SU-DHL-6 (cell line): ENCODE results near the gene COL21A1.

Source experiments
- H2AFZ ChIP-seq: fragments of 200-600 bp; sonication (generic); 2 replicates; pipeline ENCODE4 v1.6.1; 2014; ENCODE audit warnings: low read depth, mild to moderate bottlenecking, moderate library complexity, mixed read lengths, antibody characterized with exemption, low read length; ENCODE audit not compliant: severe bottlenecking
- H3F3A ChIP-seq: fragments of 200-600 bp; shearing (Covaris generic); 2 replicates; pipeline ENCODE4 v1.6.0; 2016; ENCODE audit warnings: antibody characterized with exemption, mild to moderate bottlenecking; ENCODE audit not compliant: insufficient read depth
- H3K27ac ChIP-seq: fragments of 200-600 bp; sonication (generic); 2 replicates; pipeline ENCODE4 v1.5.1; 2016; ENCODE audit warnings: low read depth, mild to moderate bottlenecking, low read length, moderate library complexity, mixed read lengths
- H3K27me3 ChIP-seq: fragments of 200-600 bp; sonication (generic), shearing (Covaris generic); 2 replicates; pipeline ENCODE4 v1.6.0; 2014; ENCODE audit warnings: mild to moderate bottlenecking, low read length
- H3K36me3 ChIP-seq: fragments of 200-600 bp; sonication (generic); 2 replicates; pipeline ENCODE4 v1.6.1; 2014; ENCODE audit warnings: mild to moderate bottlenecking, low read length, mixed read lengths
- H3K4me2 ChIP-seq: fragments of 300-600, 200-600 bp; shearing (Covaris generic), sonication (generic); 2 replicates; pipeline ENCODE4 v1.6.0; 2014; ENCODE audit warnings: low read length, low read depth, mild to moderate bottlenecking; ENCODE audit not compliant: poor library complexity, severe bottlenecking
- H3K4me3 ChIP-seq: fragments of 200-600 bp; sonication (generic); 2 replicates; pipeline ENCODE4 v1.5.1; 2014; ENCODE audit warnings: antibody characterized with exemption, low read length, mild to moderate bottlenecking, mixed read lengths; ENCODE audit not compliant: insufficient read depth, poor library complexity, severe bottlenecking
- H3K79me2 ChIP-seq: fragments of 200-600 bp; sonication (generic); 2 replicates; pipeline ENCODE4 v1.6.1; 2014; ENCODE audit warnings: mild to moderate bottlenecking, low read length, moderate library complexity; ENCODE audit not compliant: insufficient read depth
- H3K9ac ChIP-seq: fragments of 200-600 bp; sonication (generic); 2 replicates; pipeline ENCODE4 v1.7.0; 2014; ENCODE audit warnings: mild to moderate bottlenecking, low read length
- H3K9me2 ChIP-seq: fragments of 200-600 bp; sonication (generic); replicated peaks from 2 replicates; pipeline ENCODE4 v1.6.1; 2014; ENCODE audit warnings: low read length; ENCODE audit not compliant: insufficient read depth
- H3K9me3 ChIP-seq: fragments of 200-600 bp; sonication (generic); 2 replicates; pipeline ENCODE4 v1.6.1; 2014; ENCODE audit warnings: low read length, mixed read lengths; ENCODE audit not compliant: insufficient read depth
- H4K20me1 ChIP-seq: fragments of 200-600 bp; sonication (generic); 2 replicates; pipeline ENCODE4 v1.6.1; 2014; ENCODE audit warnings: low read depth, mild to moderate bottlenecking, antibody characterized with exemption, low read length, moderate library complexity, mixed read lengths
- CTCF ChIP-seq: fragments of 200-600 bp; sonication (generic); IDR thresholded peaks from one replicate; pipeline ENCODE4 v1.5.1; 2017; ENCODE audit warnings: antibody characterized with exemption, mild to moderate bottlenecking, low read length, moderate library complexity; ENCODE audit not compliant: insufficient read depth, poor library complexity, severe bottlenecking
- EZH2phosphoT487 ChIP-seq: fragments of 200-600 bp; sonication (generic), shearing (Covaris generic); conservative IDR thresholded peaks from 2 replicates; pipeline ENCODE4 v1.6.1; 2018; ENCODE audit warnings: mild to moderate bottlenecking, antibody characterized with exemption, low read length, moderate library complexity, mixed read lengths

Gene COL21A1

GRCh38 chr6:56154076-56154475 is 93.3 kb downstream of the COL21A1 start:
- Histone ChIP-seq H3K27me3 (no peaks in the 10 kb centered on the region), H3K9ac (no peak overlapping the region), H3K4me3 (no peak overlapping the region), H2AFZ (no peak overlapping the region), H3K4me2 (no peak overlapping the region), H3K27ac (no peak overlapping the region), H3F3A (no peaks in the 10 kb centered on the region), H3K36me3 (no peaks in the 10 kb centered on the region), H3K9me2 (no peaks in the 10 kb centered on the region), H3K9me3 (no peaks in the 10 kb centered on the region), H3K79me2 (no peaks in the 10 kb centered on the region), H4K20me1 (no peaks in the 10 kb centered on the region)
- TF ChIP-seq EZH2phosphoT487: no peak
- TF ChIP-seq CTCF: no peak

- Histone ChIP-seq H3K9me3 (no peaks in the 10 kb centered on the region), H3K4me2 (no peak overlapping the region), H3K36me3 (no peaks in the 10 kb centered on the region), H3K27ac (no peak overlapping the region), H3K27me3 (no peaks in the 10 kb centered on the region), H3F3A (no peaks in the 10 kb centered on the region), H3K4me3 (no peak overlapping the region), H3K79me2 (no peaks in the 10 kb centered on the region), H3K9ac (no peak overlapping the region), H2AFZ (no peak overlapping the region), H3K9me2 (no peaks in the 10 kb centered on the region), H4K20me1 (no peaks in the 10 kb centered on the region)
- TF ChIP-seq CTCF (no peak), EZH2phosphoT487 (no peak)
These were observed 94.8 kb downstream of the COL21A1 start for GRCh38 chr6:56152611-56153010.

GRCh38 chr6:56151609-56152224 is 95.7 kb downstream of the COL21A1 start:
- H3K27ac ChIP-seq: no peak overlapping the region
- H3K9me2 ChIP-seq: no peaks in the 10 kb centered on the region
- no peak overlapping the region for H3K4me3 ChIP-seq
- H3K36me3 ChIP-seq: no peaks in the 10 kb centered on the region
- no peaks in the 10 kb centered on the region for H3K79me2 ChIP-seq
- no peaks in the 10 kb centered on the region for H4K20me1 ChIP-seq
- no peak overlapping the region for H3K9ac ChIP-seq
- H2AFZ ChIP-seq: no peak overlapping the region
- H3K4me2 ChIP-seq: no peak overlapping the region
- no peak for TF ChIP-seq EZH2phosphoT487
- no peak for TF ChIP-seq CTCF
- no peaks in the 10 kb centered on the region for H3K27me3 ChIP-seq
- H3K9me3 ChIP-seq: no peaks in the 10 kb centered on the region
- H3F3A ChIP-seq: no peaks in the 10 kb centered on the region
